Epithelial cell of esophagus (primary cell): ENCODE data around the gene SLC25A19.

Source experiments
- DNase-seq: peaks from one replicate; pipeline ENCODE4 v3.0.0; 2010; ENCODE audit warnings: low read depth
- H3K4me3 ChIP-seq: 2 replicates; pipeline ENCODE4 v1.5.1; 2011; ENCODE audit warnings: mild to moderate bottlenecking, low read length, control low read depth
- TF ChIP-seq, protein P1 (sequence below): IDR thresholded peaks from 2 replicates; pipeline ENCODE4 v1.5.1; 2011; ENCODE audit warnings: low read depth, mild to moderate bottlenecking, low read length, control low read depth, inconsistent platforms; ENCODE audit not compliant: insufficient read depth; ENCODE audit errors: missing control alignments

The SLC25A19 gene

DNA sequence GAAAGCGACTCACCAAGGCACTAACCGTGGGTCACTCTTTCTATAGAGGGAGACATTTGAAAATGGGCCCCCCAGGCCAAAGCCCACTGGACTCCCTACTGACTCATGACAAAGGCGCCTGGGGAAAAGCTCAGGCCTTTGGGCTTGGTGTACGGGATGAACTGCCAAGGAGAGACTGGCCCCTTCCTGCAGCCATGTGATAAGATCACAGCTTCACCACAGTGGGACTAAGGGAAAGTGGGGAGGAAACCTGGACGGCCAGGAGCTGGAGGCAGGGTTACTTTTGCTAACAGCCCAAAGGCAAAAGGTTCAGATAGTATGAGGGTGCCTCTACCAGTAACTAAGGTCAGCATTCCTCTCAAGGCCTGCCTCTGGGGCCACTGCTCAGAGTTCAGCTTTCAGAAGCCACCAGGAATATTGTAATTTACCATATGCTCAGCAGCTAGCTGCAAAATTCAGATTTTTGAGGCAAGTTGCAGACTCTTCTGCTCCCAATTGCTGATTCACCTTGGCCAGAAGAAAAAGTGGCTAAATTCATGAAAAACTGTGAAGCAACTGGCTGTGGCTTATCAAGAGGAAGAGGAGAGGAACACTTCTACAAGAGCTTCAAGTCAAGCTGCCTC lies 37.1 kb upstream of the SLC25A19 start:
- no peak overlapping the region for H3K4me3 ChIP-seq
- TF ChIP-seq, protein P1, sequence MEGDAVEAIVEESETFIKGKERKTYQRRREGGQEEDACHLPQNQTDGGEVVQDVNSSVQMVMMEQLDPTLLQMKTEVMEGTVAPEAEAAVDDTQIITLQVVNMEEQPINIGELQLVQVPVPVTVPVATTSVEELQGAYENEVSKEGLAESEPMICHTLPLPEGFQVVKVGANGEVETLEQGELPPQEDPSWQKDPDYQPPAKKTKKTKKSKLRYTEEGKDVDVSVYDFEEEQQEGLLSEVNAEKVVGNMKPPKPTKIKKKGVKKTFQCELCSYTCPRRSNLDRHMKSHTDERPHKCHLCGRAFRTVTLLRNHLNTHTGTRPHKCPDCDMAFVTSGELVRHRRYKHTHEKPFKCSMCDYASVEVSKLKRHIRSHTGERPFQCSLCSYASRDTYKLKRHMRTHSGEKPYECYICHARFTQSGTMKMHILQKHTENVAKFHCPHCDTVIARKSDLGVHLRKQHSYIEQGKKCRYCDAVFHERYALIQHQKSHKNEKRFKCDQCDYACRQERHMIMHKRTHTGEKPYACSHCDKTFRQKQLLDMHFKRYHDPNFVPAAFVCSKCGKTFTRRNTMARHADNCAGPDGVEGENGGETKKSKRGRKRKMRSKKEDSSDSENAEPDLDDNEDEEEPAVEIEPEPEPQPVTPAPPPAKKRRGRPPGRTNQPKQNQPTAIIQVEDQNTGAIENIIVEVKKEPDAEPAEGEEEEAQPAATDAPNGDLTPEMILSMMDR = no peak
- DNase-seq = no peak

DNA sequence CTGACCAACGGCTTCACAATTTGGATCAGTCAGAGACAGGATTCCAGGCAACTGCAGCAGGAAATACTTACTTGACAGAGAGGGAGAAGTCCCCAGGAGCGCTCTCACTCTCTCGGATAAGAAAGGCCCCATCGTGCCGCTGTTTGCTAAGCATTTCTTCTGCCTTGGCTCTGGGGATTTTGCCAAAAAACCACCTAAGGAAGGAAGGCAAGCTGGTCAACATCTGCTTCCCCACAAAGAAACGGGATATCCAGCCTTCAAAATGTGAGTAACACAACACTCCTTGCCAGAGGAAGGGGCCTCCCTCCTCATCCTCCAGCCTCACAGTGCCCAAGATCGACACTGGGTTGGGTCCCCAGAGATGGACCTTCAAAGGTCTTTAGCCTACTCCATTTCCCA lies 36.6 kb upstream of the SLC25A19 start:
- TF ChIP-seq, protein P1 = no peak
- DNase-seq = no peak
- H3K4me3 ChIP-seq = no peak overlapping the region

DNA sequence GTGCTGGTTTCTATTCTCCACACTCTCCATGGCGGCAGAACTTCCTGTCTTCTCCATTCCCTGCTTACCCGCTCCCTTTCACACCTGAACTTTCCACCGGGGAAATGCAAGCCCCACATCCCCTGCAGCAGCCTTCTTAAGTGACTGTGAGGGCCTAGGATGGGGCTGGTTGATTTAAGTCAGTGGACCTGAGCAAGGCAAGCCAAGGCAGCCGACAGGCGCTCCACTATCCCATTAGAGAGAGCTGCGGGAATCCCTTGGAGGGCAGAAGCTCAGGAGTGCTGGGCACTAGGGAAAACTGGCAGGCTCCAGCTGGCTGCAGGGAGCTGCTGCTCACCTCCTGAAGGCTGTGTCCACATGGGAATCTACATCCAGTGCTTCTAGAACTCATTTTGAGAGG lies 36.1 kb upstream of the SLC25A19 start:
- no peak overlapping the region for H3K4me3 ChIP-seq
- no peak for DNase-seq
- TF ChIP-seq, protein P1 = no peak

DNA sequence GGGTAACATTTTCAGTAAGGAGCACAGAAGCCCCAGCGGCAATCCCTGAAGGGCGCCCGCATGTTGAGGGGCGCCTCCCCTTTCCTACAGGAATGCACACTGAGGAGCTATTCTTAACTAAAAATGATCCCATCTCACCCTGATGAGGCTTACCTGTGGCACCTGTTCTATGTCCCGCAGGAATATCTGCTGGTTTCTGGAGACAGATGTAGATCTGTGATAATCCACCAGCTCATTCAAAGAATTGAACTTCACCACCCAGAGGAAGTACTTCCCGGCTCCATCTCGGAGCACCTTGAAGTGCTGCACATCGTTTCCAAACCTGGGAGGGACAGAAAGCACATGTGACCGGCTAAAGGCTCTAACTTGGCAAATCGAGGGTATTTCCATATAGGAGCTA lies 32.3 kb upstream of the SLC25A19 start:
- TF ChIP-seq, protein P1 = no peak
- no peak overlapping the region for H3K4me3 ChIP-seq
- DNase-seq = no peak

DNA sequence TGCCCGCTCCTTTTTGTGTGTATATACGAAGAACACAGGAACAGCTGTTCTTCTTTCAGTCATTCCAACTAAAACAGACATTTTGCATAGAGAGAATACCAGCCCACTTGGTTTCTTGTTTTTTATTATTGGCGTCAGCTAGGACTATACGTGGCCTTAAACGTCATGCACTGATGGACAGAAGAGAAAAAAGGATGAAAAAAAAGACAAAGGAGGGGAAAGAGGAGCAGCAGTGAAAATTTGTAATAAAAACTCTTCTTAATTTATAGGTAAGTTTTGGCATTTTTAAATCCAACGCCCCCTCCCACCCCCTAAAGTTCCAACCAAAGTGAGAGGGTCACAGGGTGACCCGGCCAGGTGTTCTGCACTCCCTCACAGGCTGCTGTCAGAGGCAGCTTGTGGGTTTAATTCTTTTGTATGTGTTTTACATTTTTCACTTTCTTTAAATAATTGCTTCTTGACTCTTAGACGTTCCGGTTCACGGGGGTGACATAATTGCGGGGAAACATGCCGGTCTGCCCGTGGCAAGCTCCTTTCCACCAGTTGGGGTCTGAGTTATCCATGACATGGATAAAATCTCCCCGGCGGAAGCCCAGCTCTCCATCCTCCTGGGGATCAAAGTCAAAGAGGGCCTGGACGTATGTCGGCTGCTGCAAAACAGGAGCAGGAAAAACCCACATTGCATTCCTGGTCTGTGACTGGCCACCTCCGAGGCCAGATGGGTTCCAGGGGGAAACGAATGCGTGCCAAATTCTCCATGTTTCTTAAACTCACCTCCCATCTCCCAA lies 30.9 kb upstream of the SLC25A19 start:
- H3K4me3 ChIP-seq = no peak overlapping the region
- TF ChIP-seq, protein P1 = no peak
- DNase-seq = no peak

DNA sequence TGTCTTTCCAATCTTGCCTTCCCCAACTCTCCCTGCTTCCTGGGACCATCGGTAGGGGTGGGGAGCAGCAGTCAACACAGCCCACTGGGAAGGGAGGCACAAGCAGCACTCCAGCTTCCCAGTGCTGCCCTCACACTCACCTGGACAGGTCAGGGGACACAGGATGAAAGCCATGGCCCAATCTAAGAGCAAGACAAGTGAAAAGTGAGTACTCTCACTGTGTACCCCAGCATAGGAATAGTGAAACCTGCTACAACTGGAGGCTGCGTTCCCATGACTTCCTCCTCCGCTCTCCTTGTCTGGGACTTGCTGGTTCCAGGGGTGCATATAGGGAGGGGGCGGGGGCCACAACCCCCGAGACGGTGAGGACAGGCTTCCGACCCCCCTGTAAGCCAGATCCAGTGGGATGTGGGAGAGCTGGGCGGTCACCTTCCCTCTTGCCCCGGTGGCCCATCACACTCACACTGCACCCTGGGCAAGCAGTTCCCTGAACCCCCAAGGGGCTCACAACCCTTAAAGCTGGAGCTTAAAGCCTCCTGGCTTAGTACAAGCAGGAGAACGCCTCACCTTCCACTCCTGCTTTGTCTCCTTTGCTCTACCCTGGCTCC lies 29.5 kb upstream of the SLC25A19 start:
- no peak overlapping the region for H3K4me3 ChIP-seq
- no peak for DNase-seq
- TF ChIP-seq, protein P1 = no peak
